K562 (cell line): ENCODE data around the gene CCDC187. TPM values are rescaled to one million over a fixed set of nuclear protein-coding genes. Genes with fewer than 3 reads are reported as not detected.

Experiments used
- ATAC-seq: fragments of 200-7000 bp; cut with Tn5 transposase; 3 replicates; pipeline ENCODE4 v1.9.1; 2020; ENCODE audit warnings: moderate library complexity
- BruUV-seq: library from RNA; stranded (reverse); fragments of 400-500 nt; replicated peaks from 2 replicates; lab custom pipeline; 2021; lab: Mats Ljungman, UMichigan
- CTCF ChIA-PET: fragments of 300-600 bp; formaldehyde crosslinking; extraction: SDS; loops from one replicate; lab custom pipeline; 2021; ENCODE audit warnings: low intra/inter-chr PET ratio; lab: Yijun Ruan, JAX
- POLR2A ChIA-PET: fragments of 300-600, 350-650 bp; sonication (Branson Sonifier 250); formaldehyde crosslinking; extraction: SDS; loops from one replicate; lab custom pipeline; 2021; ENCODE audit warnings: antibody characterized with exemption, inconsistent platforms; lab: Yijun Ruan, JAX
- DNase-seq, 4 experiments: peaks; one replicate each; pipeline versions ENCODE4 v3.0.0 to v3.0.0-alpha.2; 2011 to 2018; ENCODE audit warnings: low spot score in 3 of 4, mixed read lengths in 3 of 4; ENCODE audit errors: extremely low read depth in 1 of 4
- FAIRE-seq: peaks from 2 replicates; lab custom pipeline; 2011; peaks lifted over from hg19 to GRCh38; lab: Jason Lieb, UNC
- H2AFZ ChIP-seq: 2 replicates; pipeline ENCODE4 v1.6.0; 2011; ENCODE audit warnings: low read depth, low read length, control low read depth, inconsistent platforms
- H3K27ac ChIP-seq: fragments of 200-600 bp; 3 replicates; pipeline ENCODE4 v1.8.0; 2011; ENCODE audit warnings: low read depth, mild to moderate bottlenecking, control low read depth, inconsistent platforms, low read length, moderate library complexity, mixed read lengths; ENCODE audit errors: extremely low read depth
- H3K27me3 ChIP-seq, 2 experiments: fragments of 300-600 bp in 1 of 2; 2 replicates in 1 of 2; 3 replicates in 1 of 2; pipeline versions ENCODE4 v1.6.0 to v1.8.0; 2011; ENCODE audit warnings: inconsistent platforms in 2 of 2, low read length in 2 of 2, mild to moderate bottlenecking in 1 of 2, mixed read lengths in 1 of 2, moderate library complexity in 1 of 2; ENCODE audit not compliant: control insufficient read depth in 2 of 2, insufficient read depth in 2 of 2
- H3K36me3 ChIP-seq: fragments of 300-600 bp; 3 replicates; pipeline ENCODE4 v1.8.0; 2011; ENCODE audit warnings: mild to moderate bottlenecking, low read length, inconsistent platforms; ENCODE audit not compliant: control insufficient read depth, insufficient read depth
- H3K4me1 ChIP-seq, 2 experiments: fragments of 200-600 bp in 1 of 2; replicated peaks in 1 of 2; 2 replicates in 1 of 2; 3 replicates in 1 of 2; pipeline versions ENCODE4 v1.5.1 to v1.8.0; 2011; ENCODE audit warnings: inconsistent platforms in 2 of 2, low read length in 2 of 2, mild to moderate bottlenecking in 1 of 2, mixed read lengths in 1 of 2, moderate library complexity in 1 of 2; ENCODE audit not compliant: control insufficient read depth in 2 of 2, insufficient read depth in 2 of 2
- H3K4me2 ChIP-seq: 2 replicates; pipeline ENCODE4 v1.6.1; 2011; ENCODE audit warnings: low read length, control low read depth, inconsistent platforms, mixed read lengths; ENCODE audit not compliant: insufficient read depth
- H3K4me3 ChIP-seq: fragments of 200-600 bp; sonication (generic), shearing (Covaris generic); 2 replicates; pipeline ENCODE4 v1.5.1; 2016; ENCODE audit warnings: control low read depth, inconsistent platforms
- H3K79me2 ChIP-seq: fragments of 200-600 bp; 3 replicates; pipeline ENCODE4 v1.8.0; 2011; ENCODE audit warnings: low read length, inconsistent platforms; ENCODE audit not compliant: control insufficient read depth, insufficient read depth
- H3K9ac ChIP-seq, 2 experiments: 2 replicates each; pipeline versions ENCODE4 v1.6.0 to v1.6.1; 2011; ENCODE audit warnings: low read depth in 2 of 2, low read length in 2 of 2, control low read depth in 1 of 2, inconsistent platforms in 1 of 2, mild to moderate bottlenecking in 1 of 2, mixed read lengths in 1 of 2; ENCODE audit not compliant: insufficient read depth in 1 of 2
- H3K9me1 ChIP-seq: one replicate; pipeline ENCODE4 v1.6.0; 2011; ENCODE audit warnings: inconsistent platforms, mild to moderate bottlenecking, low read length, moderate library complexity; ENCODE audit not compliant: control insufficient read depth, insufficient read depth
- H3K9me3 ChIP-seq: replicated peaks from 2 replicates; pipeline ENCODE4 v1.5.1; 2011; ENCODE audit warnings: low read depth, low read length, inconsistent platforms; ENCODE audit not compliant: control insufficient read depth, insufficient read depth
- H4K20me1 ChIP-seq: replicated peaks from 2 replicates; pipeline ENCODE4 v1.6.1; 2011; ENCODE audit warnings: low read length, inconsistent platforms, mixed read lengths; ENCODE audit not compliant: control insufficient read depth, insufficient read depth
- POLR2G ChIP-seq: fragments of 200-400 bp; formaldehyde crosslinking; IDR thresholded peaks from 2 replicates; pipeline ENCODE4 v1.6.1; 2017; ENCODE audit warnings: low read depth, mild to moderate bottlenecking, antibody characterized with exemption, low read length, moderate library complexity
- ZNF668 ChIP-seq: fragments of 250-450 bp; sonication (Bioruptor Pico); IDR thresholded peaks from 2 replicates; pipeline ENCODE4 v1.8.0; 2022; ENCODE audit warnings: mild to moderate bottlenecking, inconsistent platforms
- ZNF75A ChIP-seq: fragments of 450-650 bp; formaldehyde crosslinking; IDR thresholded peaks from 2 replicates; pipeline ENCODE4 v1.4.0; 2020; ENCODE audit warnings: mild to moderate bottlenecking
- WGBS: fragments of 100-300 bp; shearing (Covaris generic); methylation state at CpG from one replicate; pipeline ENCODE4 v1.1.6; 2016; ENCODE audit warnings: low coverage, mixed read lengths; ENCODE audit not compliant: insufficient coverage; ENCODE audit errors: missing lambda C conversion rate; 5-methylcytosine and 5-hydroxymethylcytosine counted together
- in situ Hi-C: fragments of 300-500 bp; cut with MboI; formaldehyde crosslinking; loops from 4 replicates; pipeline ENCODE4 v1.15.0; 2018; ENCODE audit warnings: inconsistent platforms, mixed read lengths
- intact Hi-C: fragments of 100-400 bp; cut with micrococcal nuclease; formaldehyde crosslinking; loops from 2 replicates; pipeline ENCODE4 v1.14.2; 2022
- polyA plus RNA-seq, 8 experiments: library from polyadenylated mRNA; depleted of rRNA in 4 of 8; stranded (reverse) in 5 of 8; unstranded in 3 of 8; fragments of >200 nt; fragmentation: Nextera tagmentation in 2 of 8; fragmentation: Illumina TruSeq in 1 of 8; extraction: Ambion mirVana in 2 of 8; extraction: Trizol in 1 of 8; gene quantifications; 2 replicates each; pipeline versions ENCODE4 v1.2.1 to v1.2.3, GENCODE V29; 2011 to 2014; ENCODE audit warnings: inconsistent platforms in 1 of 8, missing spikeins in 1 of 8
- total RNA-seq, 7 experiments: library from RNA; depleted of rRNA in 6 of 7; stranded (reverse); fragments of >200 nt in 6 of 7; fragmentation: Illumina TruSeq in 2 of 7; extraction: Trizol in 2 of 7; gene quantifications; 2 replicates each; pipeline versions ENCODE4 v1.2.1 to v1.2.3, GENCODE V29; 2011 to 2021; ENCODE audit warnings: low replicate concordance in 1 of 7
- TF ChIP-seq, protein P1 (sequence below): sonication (generic); formaldehyde crosslinking; IDR thresholded peaks from 2 replicates; pipeline ENCODE4 v1.8.0; 2023; ENCODE audit warnings: missing genetic modification reagents, mild to moderate bottlenecking, borderline replicate concordance

The CCDC187 gene
- total and polyA plus RNA-seq, 9 of the 15 experiments (the other 6 are each of a cell fraction or from before 2014, with no cell fraction given): not detected

DNA sequence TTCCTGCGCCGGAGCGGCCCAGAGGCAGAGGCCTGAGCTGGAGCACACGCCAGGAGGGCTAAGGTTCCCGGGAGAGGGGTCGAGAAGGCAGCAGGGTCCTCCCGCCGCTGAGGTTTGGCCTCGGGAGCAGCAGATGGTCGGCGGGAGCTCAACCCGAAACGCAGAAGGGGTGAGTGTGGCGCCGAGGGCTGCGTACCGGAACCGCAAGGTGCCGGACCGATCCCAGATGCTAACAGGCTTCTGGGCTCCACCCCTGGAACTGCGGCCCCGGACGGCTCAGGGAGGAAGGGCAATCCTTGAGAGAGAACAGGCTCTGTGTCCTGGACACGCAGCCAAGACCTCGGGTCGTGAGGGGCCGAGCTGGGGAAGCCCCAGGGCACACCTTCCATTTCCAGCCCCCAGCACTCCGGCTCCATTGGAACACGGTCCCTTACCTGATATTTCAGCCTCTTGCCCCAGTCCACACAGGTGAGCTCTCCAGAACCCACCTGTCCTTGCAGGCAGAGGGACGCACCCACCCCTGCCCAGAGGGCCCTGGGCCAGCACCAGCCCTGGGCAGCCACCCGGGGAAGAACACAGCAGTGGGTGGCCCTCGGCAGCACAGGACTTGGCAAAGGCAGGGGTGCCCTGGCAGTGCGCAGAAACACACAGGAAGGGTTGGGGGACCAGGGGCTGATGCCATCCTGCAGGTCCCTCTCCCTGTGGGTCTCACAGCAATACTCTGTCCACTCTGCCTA, 100.3 kb downstream of the CCDC187 start:
- Histone ChIP-seq H3K27ac (no peak overlapping the region), H2AFZ (no peak overlapping the region), H3K9ac (no peak overlapping the region), H3K9me1 (peaks cover 4% of the 10 kb centered on the region), H3K36me3 (peaks cover 16% of the 10 kb centered on the region; the same call in 2 of the 3 replicates), H3K9me3 (no peaks in the 10 kb centered on the region), H3K27me3 (peaks cover 19 to 34% of the 10 kb centered on the region in 2 experiments; a peak in 4 of 5 replicates), H3K4me2 (no peak overlapping the region), H3K4me3 (no peak overlapping the region), H4K20me1 (peaks cover 19% of the 10 kb centered on the region), H3K79me2 (no peaks in the 10 kb centered on the region), H3K4me1 (peaks cover 21 to 72% of the 10 kb centered on the region in 2 experiments)
- no peak for FAIRE-seq
- ChIA-PET POLR2A (interaction anchor here (0.7 kb wide), 1 partner anchor 90 kb away, joined by 3 read pairs; no protein-coding TSS in a partner anchor), CTCF (no interaction called here)
- ATAC-seq: no peak
- DNase-seq: no peak
- TF ChIP-seq ZNF668 (CRISPR knock-in tag) (no peak), POLR2G (0 out of 2 replicates have a peak, but pooled peaks have one; percentile 24), ZNF75A (CRISPR knock-in tag) (no peak)
- TF ChIP-seq, protein P1, sequence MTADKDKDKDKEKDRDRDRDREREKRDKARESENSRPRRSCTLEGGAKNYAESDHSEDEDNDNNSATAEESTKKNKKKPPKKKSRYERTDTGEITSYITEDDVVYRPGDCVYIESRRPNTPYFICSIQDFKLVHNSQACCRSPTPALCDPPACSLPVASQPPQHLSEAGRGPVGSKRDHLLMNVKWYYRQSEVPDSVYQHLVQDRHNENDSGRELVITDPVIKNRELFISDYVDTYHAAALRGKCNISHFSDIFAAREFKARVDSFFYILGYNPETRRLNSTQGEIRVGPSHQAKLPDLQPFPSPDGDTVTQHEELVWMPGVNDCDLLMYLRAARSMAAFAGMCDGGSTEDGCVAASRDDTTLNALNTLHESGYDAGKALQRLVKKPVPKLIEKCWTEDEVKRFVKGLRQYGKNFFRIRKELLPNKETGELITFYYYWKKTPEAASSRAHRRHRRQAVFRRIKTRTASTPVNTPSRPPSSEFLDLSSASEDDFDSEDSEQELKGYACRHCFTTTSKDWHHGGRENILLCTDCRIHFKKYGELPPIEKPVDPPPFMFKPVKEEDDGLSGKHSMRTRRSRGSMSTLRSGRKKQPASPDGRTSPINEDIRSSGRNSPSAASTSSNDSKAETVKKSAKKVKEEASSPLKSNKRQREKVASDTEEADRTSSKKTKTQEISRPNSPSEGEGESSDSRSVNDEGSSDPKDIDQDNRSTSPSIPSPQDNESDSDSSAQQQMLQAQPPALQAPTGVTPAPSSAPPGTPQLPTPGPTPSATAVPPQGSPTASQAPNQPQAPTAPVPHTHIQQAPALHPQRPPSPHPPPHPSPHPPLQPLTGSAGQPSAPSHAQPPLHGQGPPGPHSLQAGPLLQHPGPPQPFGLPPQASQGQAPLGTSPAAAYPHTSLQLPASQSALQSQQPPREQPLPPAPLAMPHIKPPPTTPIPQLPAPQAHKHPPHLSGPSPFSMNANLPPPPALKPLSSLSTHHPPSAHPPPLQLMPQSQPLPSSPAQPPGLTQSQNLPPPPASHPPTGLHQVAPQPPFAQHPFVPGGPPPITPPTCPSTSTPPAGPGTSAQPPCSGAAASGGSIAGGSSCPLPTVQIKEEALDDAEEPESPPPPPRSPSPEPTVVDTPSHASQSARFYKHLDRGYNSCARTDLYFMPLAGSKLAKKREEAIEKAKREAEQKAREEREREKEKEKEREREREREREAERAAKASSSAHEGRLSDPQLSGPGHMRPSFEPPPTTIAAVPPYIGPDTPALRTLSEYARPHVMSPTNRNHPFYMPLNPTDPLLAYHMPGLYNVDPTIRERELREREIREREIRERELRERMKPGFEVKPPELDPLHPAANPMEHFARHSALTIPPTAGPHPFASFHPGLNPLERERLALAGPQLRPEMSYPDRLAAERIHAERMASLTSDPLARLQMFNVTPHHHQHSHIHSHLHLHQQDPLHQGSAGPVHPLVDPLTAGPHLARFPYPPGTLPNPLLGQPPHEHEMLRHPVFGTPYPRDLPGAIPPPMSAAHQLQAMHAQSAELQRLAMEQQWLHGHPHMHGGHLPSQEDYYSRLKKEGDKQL (CRISPR knock-in tag): no peak
- intact Hi-C loops: no loop called here
- no TSS peak for BruUV-seq
- in situ Hi-C loops: no loop called here
- 62% methylated on average over 22 of the region's 33 CpGs for WGBS
